ENCODE measurements around the gene FRMPD1.

- TF ChIP-seq EZH2 (IDR thresholded peaks at IDR 0.05; ENCODE audit: insufficient read depth, poor library complexity, severe bottlenecking): no peak
- TF ChIP-seq EZH2phosphoT487 (IDR thresholded peaks at IDR 0.05; ENCODE audit: insufficient read depth, low read depth): no peak
These were observed 137.6 kb downstream of the FRMPD1 start for GRCh38 chr9:37788332-37788731.
